ENCODE data around the gene MAPK7.

- TF ChIP-seq REST (IDR thresholded peaks at IDR 0.05; ENCODE audit: low read depth, low read length) (no peak), POLR2A (IDR thresholded peaks at IDR 0.05; ENCODE audit: low read depth, low read length) (no peak), NFIC (IDR thresholded peaks at IDR 0.05; ENCODE audit: low read depth, low read length) (no peak), ZNF622 (IDR thresholded peaks at IDR 0.05) (no peak)
Measured at GRCh38 chr17:19417611-19418010, 39.3 kb downstream of the MAPK7 start.
